ENCODE data around the gene KLF8. TPM values are rescaled to one million over a fixed set of nuclear protein-coding genes. Genes with fewer than 3 reads are reported as not detected.

Gene KLF8
- total and polyA plus RNA-seq, 2 experiments from 2014 or later: 2.7 to 11.5 TPM

DNA sequence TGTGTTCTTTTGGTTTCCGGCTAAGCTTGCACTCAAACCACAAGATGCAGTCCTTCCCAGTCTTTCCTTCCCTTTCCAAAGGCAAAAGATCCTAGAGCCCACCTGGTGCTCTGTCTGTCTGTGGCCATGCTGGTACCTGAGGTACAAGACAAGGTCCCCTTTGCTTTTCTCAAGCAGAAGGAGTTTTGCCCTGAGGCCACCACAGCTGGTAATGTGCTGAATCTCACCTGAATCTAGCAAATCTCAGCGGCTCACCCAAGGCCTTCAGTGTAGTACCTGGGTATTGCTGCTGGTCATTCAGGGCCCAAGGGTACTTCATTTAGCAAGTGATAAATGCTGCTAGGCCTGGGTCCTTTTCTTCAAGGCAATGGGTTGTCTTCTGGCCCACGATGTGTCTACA, 20.5 kb upstream of the KLF8 start (continued):
- TF ChIP-seq, protein P1, sequence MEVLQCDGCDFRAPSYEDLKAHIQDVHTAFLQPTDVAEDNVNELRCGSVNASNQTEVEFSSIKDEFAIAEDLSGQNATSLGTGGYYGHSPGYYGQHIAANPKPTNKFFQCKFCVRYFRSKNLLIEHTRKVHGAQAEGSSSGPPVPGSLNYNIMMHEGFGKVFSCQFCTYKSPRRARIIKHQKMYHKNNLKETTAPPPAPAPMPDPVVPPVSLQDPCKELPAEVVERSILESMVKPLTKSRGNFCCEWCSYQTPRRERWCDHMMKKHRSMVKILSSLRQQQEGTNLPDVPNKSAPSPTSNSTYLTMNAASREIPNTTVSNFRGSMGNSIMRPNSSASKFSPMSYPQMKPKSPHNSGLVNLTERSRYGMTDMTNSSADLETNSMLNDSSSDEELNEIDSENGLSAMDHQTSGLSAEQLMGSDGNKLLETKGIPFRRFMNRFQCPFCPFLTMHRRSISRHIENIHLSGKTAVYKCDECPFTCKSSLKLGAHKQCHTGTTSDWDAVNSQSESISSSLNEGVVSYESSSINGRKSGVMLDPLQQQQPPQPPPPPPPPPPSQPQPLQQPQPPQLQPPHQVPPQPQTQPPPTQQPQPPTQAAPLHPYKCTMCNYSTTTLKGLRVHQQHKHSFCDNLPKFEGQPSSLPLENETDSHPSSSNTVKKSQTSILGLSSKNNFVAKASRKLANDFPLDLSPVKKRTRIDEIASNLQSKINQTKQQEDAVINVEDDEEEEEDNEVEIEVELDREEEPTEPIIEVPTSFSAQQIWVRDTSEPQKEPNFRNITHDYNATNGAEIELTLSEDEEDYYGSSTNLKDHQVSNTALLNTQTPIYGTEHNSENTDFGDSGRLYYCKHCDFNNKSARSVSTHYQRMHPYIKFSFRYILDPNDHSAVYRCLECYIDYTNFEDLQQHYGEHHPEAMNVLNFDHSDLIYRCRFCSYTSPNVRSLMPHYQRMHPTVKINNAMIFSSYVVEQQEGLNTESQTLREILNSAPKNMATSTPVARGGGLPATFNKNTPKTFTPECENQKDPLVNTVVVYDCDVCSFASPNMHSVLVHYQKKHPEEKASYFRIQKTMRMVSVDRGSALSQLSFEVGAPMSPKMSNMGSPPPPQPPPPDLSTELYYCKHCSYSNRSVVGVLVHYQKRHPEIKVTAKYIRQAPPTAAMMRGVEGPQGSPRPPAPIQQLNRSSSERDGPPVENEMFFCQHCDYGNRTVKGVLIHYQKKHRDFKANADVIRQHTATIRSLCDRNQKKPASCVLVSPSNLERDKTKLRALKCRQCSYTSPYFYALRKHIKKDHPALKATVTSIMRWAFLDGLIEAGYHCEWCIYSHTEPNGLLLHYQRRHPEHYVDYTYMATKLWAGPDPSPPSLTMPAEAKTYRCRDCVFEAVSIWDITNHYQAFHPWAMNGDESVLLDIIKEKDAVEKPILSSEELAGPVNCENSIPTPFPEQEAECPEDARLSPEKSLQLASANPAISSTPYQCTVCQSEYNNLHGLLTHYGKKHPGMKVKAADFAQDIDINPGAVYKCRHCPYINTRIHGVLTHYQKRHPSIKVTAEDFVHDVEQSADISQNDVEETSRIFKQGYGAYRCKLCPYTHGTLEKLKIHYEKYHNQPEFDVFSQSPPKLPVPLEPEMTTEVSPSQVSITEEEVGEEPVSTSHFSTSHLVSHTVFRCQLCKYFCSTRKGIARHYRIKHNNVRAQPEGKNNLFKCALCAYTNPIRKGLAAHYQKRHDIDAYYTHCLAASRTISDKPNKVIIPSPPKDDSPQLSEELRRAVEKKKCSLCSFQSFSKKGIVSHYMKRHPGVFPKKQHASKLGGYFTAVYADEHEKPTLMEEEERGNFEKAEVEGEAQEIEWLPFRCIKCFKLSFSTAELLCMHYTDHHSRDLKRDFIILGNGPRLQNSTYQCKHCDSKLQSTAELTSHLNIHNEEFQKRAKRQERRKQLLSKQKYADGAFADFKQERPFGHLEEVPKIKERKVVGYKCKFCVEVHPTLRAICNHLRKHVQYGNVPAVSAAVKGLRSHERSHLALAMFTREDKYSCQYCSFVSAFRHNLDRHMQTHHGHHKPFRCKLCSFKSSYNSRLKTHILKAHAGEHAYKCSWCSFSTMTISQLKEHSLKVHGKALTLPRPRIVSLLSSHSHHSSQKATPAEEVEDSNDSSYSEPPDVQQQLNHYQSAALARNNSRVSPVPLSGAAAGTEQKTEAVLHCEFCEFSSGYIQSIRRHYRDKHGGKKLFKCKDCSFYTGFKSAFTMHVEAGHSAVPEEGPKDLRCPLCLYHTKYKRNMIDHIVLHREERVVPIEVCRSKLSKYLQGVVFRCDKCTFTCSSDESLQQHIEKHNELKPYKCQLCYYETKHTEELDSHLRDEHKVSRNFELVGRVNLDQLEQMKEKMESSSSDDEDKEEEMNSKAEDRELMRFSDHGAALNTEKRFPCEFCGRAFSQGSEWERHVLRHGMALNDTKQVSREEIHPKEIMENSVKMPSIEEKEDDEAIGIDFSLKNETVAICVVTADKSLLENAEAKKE (CRISPR knock-in tag; IDR thresholded peaks at IDR 0.05): no peak

DNA sequence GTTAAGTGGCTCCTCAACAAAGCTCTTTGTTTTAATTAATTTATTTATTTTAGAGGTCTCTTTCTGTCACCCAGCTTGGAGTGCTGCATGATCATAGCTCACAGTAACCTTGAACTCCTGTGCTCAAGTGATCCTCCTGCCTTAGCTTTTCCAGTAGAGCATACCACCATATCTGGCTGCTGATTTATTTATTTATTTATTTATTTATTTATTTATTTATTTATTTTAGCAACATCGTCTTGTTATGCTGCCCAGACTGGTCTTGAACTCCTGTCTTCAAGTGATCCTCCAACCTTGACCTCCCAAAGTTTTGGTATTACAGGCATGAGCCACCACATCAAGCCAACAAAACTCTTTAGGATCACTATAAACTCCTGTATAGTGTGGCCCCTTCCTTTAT, 15.8 kb upstream of the KLF8 start:
- H3K4me2 ChIP-seq: no peak overlapping the region
- no peaks in the 10 kb centered on the region for H3K36me3 ChIP-seq (ENCODE audit: insufficient read depth)
- no peak overlapping the region for H2AFZ ChIP-seq
- H4K20me1 ChIP-seq (replicated peaks; ENCODE audit: insufficient read depth): no peaks in the 10 kb centered on the region
- ATAC-seq: no peak
- H3K27me3 ChIP-seq (ENCODE audit: insufficient read depth): no peaks in the 10 kb centered on the region
- H3K4me1 Mint-ChIP-seq: no peaks in the 10 kb centered on the region
- no peaks in the 10 kb centered on the region for H3K9me2 ChIP-seq (ENCODE audit: insufficient read depth)
- no peaks in the 10 kb centered on the region for H3K27me3 Mint-ChIP-seq (ENCODE audit: insufficient read depth, low read depth, poor library complexity)
- H3K27ac Mint-ChIP-seq: no peak overlapping the region
- H3K4me3 ChIP-seq: no peak overlapping the region
- no peaks in the 10 kb centered on the region for H3K36me3 Mint-ChIP-seq (ENCODE audit: low read depth)
- no peak for DNase-seq (ENCODE audit: low spot score)
- no peak overlapping the region for H3K4me3 Mint-ChIP-seq
- no peaks in the 10 kb centered on the region for H3F3A ChIP-seq (replicated peaks; ENCODE audit: low read depth)
- H3K4me1 ChIP-seq (ENCODE audit: insufficient read depth): no peaks in the 10 kb centered on the region
- no peaks in the 10 kb centered on the region for H3K79me2 ChIP-seq (replicated peaks; ENCODE audit: insufficient read depth)
- no peaks in the 10 kb centered on the region; the same call in 2 of the 3 replicates for H3K9me3 Mint-ChIP-seq
- H3K27ac ChIP-seq (ENCODE audit: low read depth): no peak overlapping the region
- TF ChIP-seq ZNF331 (CRISPR knock-in tag; IDR thresholded peaks at IDR 0.05; ENCODE audit: low read depth): no peak
- TF ChIP-seq EZH2 (IDR thresholded peaks at IDR 0.05; ENCODE audit: low read depth, unreplicated experiment): no peak
- TF ChIP-seq, protein P2, sequence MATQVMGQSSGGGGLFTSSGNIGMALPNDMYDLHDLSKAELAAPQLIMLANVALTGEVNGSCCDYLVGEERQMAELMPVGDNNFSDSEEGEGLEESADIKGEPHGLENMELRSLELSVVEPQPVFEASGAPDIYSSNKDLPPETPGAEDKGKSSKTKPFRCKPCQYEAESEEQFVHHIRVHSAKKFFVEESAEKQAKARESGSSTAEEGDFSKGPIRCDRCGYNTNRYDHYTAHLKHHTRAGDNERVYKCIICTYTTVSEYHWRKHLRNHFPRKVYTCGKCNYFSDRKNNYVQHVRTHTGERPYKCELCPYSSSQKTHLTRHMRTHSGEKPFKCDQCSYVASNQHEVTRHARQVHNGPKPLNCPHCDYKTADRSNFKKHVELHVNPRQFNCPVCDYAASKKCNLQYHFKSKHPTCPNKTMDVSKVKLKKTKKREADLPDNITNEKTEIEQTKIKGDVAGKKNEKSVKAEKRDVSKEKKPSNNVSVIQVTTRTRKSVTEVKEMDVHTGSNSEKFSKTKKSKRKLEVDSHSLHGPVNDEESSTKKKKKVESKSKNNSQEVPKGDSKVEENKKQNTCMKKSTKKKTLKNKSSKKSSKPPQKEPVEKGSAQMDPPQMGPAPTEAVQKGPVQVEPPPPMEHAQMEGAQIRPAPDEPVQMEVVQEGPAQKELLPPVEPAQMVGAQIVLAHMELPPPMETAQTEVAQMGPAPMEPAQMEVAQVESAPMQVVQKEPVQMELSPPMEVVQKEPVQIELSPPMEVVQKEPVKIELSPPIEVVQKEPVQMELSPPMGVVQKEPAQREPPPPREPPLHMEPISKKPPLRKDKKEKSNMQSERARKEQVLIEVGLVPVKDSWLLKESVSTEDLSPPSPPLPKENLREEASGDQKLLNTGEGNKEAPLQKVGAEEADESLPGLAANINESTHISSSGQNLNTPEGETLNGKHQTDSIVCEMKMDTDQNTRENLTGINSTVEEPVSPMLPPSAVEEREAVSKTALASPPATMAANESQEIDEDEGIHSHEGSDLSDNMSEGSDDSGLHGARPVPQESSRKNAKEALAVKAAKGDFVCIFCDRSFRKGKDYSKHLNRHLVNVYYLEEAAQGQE (IDR thresholded peaks at IDR 0.05; ENCODE audit: unreplicated experiment): no peak
- TF ChIP-seq EZH2phosphoT487 (IDR thresholded peaks at IDR 0.05; ENCODE audit: unreplicated experiment): no peak
- TF ChIP-seq JUNB (IDR thresholded peaks at IDR 0.05; ENCODE audit: unreplicated experiment): no peak
- TF ChIP-seq, protein P3, sequence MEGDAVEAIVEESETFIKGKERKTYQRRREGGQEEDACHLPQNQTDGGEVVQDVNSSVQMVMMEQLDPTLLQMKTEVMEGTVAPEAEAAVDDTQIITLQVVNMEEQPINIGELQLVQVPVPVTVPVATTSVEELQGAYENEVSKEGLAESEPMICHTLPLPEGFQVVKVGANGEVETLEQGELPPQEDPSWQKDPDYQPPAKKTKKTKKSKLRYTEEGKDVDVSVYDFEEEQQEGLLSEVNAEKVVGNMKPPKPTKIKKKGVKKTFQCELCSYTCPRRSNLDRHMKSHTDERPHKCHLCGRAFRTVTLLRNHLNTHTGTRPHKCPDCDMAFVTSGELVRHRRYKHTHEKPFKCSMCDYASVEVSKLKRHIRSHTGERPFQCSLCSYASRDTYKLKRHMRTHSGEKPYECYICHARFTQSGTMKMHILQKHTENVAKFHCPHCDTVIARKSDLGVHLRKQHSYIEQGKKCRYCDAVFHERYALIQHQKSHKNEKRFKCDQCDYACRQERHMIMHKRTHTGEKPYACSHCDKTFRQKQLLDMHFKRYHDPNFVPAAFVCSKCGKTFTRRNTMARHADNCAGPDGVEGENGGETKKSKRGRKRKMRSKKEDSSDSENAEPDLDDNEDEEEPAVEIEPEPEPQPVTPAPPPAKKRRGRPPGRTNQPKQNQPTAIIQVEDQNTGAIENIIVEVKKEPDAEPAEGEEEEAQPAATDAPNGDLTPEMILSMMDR (conservative IDR thresholded peaks at IDR 0.05; ENCODE audit: low read depth in 2 of 2): no peak
- no peak for TF ChIP-seq ZNF114 (CRISPR knock-in tag; IDR thresholded peaks at IDR 0.05)
- TF ChIP-seq, protein P4, sequence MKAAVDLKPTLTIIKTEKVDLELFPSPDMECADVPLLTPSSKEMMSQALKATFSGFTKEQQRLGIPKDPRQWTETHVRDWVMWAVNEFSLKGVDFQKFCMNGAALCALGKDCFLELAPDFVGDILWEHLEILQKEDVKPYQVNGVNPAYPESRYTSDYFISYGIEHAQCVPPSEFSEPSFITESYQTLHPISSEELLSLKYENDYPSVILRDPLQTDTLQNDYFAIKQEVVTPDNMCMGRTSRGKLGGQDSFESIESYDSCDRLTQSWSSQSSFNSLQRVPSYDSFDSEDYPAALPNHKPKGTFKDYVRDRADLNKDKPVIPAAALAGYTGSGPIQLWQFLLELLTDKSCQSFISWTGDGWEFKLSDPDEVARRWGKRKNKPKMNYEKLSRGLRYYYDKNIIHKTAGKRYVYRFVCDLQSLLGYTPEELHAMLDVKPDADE (IDR thresholded peaks at IDR 0.05): no peak
- TF ChIP-seq CREB1 (CRISPR knock-in tag; IDR thresholded peaks at IDR 0.05; ENCODE audit: low read depth): no peak
- TF ChIP-seq POLR2AphosphoS5 (IDR thresholded peaks at IDR 0.05; ENCODE audit: low read depth): no peak
- TF ChIP-seq NANOG (IDR thresholded peaks at IDR 0.05; ENCODE audit: borderline replicate concordance): no peak

Measured in GM23338 (cell line).